PFSK-1 (cell line): ENCODE measurements around the gene SPO11.

ENCODE experiments used
- FOXP2 ChIP-seq: optimal IDR thresholded peaks from 2 replicates; pipeline ENCODE3; 2011; ENCODE audit warnings: borderline replicate concordance, control low read depth, inconsistent platforms; ENCODE audit not compliant: insufficient read depth; ENCODE audit errors: extremely low read length, extremely low read depth
- POLR2AphosphoS5 ChIP-seq: IDR thresholded peaks from 2 replicates; pipeline ENCODE4 v1.6.1; 2012; ENCODE audit warnings: low read depth, mild to moderate bottlenecking, control low read depth, low read length, moderate library complexity
- REST ChIP-seq, 2 experiments: IDR thresholded peaks; 2 replicates each; pipeline versions ENCODE4 v1.6.1 to v1.8.0; 2011 to 2012; ENCODE audit warnings: low read depth in 2 of 2, low read length in 2 of 2, control low read depth in 1 of 2, inconsistent platforms in 1 of 2, mild to moderate bottlenecking in 1 of 2, moderate library complexity in 1 of 2; ENCODE audit not compliant: insufficient read depth in 1 of 2

GRCh38 chr20:57298457-57298856 is 31.1 kb upstream of the SPO11 start:
- TF ChIP-seq POLR2AphosphoS5: no peak
- TF ChIP-seq FOXP2: no peak
- no peak for TF ChIP-seq REST (IDR thresholded peaks at IDR 0.05; ENCODE audit: insufficient read depth in 1 of 2, low read depth in 2 of 2, low read length in 2 of 2)
